Stimulated activated naive CD8-positive, alpha-beta T cell treated with anti-CD3 and anti-CD28 coated beads, Interleukin-15, Interleukin-2, amounts not matched to agents 100 U/mL and 50 U/mL, for 24 hours (primary cell): Measurements from ENCODE around the gene SSR4.
"Not testable (repeated sequence)": the region's sequence is repeated elsewhere in the genome, so short reads cannot be mapped to it uniquely, and the experiment has no call there.

ENCODE experiments used
- ATAC-seq: fragments of 150-1000 bp; cut with Tn5 transposase; one replicate; pipeline ENCODE4 v1.10.0; 2021
- DNase-seq: peaks from one replicate; pipeline ENCODE4 v3.0.0; 2021

Gene SSR4

DNA sequence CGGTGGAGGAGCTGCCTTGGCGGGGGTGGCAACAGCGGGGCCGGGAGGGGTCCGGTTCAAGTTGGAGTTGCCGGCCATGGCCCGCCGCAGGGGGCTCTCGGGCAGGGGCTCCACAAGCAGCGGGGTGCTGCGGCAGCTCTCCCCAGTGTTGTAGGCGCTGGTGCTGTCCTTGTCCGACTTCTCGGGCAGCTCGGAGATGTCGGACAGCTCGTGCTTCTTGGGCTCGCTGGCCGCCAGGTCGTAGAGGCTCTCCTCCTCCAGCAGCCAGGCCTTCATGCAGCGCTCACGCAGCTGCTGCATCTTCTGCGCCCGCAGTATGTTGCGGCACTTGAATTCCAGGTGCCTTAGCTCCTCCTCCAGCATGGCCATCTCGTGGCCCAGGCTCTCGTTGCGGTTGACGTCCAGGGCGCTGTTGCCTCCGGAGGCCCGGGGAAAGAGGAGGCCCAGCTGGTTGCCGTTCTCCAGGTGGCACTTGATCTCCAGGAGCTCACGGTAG lies 9.7 kb downstream of the SSR4 start:
- no peak for ATAC-seq

DNA sequence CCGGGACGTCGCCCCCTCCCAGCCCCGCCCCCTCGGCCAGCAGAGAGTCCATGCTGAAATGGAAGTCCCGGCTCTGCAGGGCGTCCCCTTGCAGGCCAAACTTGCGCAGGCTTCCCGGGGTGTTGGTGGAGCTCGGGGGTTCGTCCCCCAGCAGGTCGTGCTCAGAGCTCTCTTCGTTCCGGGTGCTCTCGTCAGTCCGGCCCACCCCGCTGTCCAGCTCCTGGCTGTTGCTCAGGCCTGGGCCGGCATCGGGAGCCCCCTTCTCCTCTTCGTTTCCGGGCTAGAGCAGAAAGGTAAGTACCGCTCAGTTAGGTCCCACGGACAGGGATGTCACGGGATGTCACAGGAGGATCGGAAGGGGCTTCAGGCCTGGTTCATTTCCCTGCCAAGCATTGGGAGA lies 10.2 kb downstream of the SSR4 start:
- no peak for DNase-seq
- no peak for ATAC-seq

More for the DNA sequence above, 9.7 kb downstream of the SSR4 start:
- no peak for DNase-seq

DNA sequence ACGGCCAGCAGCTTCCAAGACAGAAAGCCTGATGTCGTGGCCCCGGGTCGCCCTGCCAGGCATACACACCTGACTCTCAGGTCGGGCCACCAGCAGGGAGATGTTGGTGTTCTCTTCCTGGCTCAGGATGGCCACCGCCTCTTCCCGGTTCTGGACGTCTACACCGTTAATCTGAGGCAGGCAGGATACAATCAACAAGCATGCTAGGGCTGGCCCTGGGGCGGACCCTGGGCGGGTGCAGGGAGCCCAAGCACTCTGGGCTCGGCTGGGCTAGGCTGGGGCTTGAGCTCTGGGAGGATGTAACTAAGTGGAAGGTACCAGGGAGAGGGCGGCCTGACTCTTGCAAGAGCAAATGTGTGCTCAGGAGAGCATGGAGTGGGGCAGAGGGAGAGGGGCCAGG lies 11.0 kb downstream of the SSR4 start:
- DNase-seq (no peak), ATAC-seq (no peak)

DNA sequence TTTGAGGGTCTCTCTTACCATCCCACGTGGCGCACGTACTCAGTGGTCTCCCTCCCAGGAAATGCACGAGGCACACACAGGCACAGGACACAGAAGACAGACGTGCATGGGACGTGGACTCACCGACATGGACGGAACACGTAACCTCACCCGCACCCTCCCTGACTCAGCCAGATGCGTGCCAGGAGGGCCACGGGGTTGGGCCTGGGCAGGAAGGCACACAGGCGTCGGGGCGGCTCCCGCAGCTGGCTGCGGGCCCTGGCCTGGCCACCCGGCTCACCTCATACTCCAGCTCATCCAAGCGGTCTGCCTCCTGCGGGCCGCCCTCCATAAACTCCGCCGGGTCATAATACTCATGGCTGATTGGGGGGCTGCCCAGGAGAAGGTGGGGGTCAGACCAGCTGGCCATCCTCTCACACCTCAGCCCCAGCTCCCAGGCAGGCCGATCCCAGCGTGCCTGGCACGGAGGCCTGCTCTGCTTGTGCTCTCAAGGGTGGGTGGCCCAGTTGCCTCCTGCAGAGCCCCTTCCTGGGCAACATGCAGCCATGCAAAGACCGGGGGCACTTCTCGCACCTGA lies 12.6 kb downstream of the SSR4 start:
- DNase-seq (no peak), ATAC-seq (no peak)

DNA sequence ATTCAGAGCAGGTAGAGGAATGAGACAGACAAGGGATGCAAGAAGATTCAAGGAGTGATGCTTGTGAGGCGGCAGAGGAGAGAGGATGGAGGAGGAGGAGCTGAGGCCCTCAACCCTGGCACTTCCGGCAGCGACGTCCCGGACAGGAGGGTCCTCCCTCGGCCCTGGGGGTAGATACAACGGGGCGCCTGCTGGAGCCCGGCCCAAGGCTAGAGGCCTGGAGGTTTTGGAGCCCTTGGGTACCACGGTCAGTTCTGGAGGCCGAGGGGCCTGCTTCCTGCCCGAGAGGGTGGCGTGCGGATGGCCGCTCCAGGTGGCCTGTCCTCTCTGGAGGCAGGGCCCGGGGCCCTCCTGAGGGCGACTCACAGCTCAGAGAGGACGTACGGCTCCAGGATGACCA lies 13.5 kb downstream of the SSR4 start:
- ATAC-seq (no peak), DNase-seq (no peak)

DNA sequence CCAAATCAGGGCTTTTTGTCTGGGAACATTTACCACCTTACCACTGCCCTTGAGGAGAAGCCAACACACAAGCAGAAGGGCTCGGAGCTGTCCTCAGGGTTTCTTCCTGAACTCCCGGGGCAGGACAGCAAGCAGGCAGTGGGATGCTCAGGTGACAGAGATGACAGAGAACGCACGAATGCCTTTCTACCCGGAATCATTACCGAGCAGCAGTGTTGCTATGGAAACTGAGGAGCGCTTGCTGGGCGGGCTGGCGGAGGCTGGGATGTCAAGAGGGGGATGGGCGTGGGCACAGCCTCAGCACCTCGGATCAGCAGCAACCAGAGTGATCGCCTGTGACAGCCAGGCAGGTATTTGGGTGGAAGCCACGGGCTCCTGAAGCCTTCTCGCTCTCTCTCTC lies 17.8 kb downstream of the SSR4 start:
- DNase-seq (no peak), ATAC-seq (no peak)

DNA sequence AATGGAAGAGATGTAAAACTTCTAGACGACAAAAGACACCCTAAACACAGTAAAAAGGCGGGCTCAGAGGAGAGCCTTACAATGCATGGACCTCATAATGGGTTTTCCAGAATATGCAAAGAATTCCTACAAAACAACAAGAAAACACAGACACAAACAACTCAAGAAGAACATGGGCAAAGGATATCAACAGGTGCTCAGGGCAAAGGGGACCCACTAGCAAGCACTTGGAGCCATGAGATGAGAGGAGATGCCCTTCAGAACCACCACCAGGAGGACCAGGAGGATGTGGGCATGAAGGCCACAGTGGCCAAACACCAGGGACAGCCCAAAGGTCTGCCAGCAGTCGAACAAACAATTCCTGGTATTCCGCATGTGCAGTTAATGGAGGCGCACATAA lies 18.7 kb downstream of the SSR4 start:
- DNase-seq = no peak
- ATAC-seq = no peak

DNA sequence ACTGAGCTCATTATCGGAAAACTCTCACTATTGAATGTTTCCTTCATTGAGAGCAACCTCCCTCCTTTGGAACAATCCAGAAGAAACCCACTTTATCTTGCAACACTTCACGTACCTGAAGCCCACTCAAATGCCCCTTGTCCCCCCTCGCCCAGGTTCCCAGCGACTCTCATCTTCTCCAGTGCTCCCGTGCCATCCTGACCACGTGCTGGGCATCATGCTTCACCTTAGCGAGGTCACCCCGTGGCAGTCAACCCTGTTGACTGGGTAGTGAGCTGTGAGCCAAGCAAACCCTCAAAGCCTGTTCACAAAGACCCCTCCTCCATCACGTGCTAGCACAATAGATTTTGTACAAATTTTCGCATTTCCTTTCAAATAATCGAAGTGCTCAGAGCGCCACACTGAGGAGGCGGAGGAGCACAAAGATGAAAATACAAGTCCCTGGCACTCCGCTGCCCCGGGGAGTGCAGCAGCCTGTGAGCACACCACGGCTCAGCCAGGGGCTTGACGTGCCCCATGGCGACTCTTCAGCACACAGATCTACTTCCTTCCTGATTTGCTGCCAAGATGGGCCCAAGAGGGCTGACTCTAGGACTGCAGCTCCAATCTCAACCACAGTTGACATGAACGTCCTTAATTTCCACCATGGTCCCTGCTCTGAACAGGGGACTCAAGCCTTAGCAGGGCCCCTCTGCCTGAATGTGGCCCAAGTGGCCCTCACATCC lies 20.3 kb downstream of the SSR4 start:
- DNase-seq (no peak), ATAC-seq (no peak)

DNA sequence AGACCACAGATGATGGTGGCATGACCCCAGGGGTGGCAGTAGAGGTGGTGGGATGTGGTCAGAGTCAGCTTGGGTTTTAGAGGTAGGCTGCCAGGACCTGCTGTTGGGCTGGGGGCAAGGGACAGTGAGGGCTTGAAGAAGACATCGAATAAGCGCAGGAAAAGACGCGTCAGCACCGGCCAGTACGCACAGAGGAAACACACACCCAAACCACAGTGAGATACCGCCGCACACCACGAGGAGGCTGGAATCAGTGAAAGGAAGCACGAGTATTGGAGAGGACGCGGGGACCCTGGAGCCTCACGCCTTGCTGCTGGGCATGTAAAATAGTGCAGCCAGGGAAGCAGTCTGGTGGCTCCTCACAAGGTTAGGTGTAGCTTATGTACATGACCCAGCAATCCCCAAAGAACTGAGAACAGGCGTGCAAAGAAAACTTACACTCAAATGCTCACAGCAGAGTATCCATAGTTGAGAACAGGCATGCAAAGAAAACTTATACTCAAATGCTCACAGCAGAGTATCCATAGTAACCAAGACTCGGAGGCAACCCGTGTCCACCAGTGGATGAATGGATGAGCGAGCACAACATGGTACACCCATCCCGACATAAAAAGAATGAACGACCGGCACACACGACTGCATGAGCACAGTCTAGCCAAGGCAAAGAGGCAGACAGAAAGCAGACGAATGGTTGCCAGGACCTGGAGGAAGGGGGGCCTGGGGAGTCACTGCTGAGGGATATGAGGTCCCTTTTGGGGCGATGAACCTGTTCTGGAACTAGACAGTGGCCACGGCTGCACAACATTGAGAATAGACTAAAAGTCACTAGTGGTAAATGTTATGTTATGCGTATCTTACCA lies 22.6 kb downstream of the SSR4 start:
- peak; percentile 25 for DNase-seq
- peak; percentile 34 for ATAC-seq

DNA sequence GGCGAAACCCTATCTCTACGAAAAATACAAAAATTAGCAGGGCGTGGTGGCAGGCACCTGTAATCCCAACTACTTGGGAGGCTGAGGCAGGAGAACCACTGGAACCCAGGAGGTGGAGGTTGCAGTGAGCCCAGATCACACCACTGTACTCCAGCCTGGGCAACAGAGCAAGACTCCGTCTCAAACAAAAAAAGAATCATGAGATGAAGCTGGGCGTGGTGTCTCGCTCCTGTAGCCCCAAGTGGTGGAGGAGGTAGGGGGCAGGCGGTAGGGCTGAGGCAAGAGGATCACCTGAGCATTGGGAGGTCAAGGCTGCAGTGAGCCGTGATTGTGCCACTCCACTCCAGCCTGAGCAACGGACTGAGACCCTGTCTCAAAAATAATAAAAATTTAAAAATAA lies 23.6 kb downstream of the SSR4 start:
- not testable (repeated sequence) for ATAC-seq, DNase-seq

DNA sequence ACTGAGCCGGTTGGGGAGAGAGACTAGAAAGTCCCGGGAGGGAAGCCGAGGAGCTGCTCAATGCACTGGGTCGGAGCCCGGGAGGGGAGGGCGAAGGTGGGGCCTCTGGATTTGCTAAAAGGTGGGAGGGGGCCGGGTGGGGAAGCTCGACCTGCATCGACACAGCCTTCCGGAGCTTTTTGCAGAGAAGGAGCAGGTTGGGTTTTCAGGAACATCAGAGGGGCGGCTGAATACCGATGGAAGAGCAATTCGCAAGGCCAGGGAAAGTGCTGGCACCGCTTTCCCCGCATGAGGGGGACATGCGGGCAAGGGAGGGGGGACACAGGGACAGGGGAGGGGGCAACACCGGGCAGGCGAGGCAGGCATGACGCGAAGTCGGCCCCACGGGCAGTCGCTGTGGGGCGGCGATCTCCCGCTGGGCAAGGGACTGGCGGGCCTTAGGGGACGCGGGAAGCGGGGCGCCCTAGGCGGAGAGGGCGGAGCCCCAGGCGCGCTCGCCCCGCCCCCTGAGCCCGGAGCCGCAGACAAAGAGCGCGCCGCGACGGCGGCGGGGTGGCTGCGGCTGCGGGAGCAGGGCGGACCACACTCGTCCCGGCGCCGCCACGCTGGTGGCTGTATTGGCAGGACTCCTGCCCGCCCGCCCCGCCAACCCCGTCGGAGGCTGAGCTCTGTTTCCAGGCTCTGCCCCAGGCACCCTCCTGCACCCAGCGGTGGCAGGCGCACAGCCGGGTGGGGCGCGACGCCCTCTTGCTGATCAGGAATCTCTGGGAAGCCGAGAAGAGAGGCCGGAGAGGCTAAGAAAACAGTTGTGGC lies 24.3 kb downstream of the SSR4 start:
- peak; percentile 59 for DNase-seq
- peak; percentile 66 for ATAC-seq

DNA sequence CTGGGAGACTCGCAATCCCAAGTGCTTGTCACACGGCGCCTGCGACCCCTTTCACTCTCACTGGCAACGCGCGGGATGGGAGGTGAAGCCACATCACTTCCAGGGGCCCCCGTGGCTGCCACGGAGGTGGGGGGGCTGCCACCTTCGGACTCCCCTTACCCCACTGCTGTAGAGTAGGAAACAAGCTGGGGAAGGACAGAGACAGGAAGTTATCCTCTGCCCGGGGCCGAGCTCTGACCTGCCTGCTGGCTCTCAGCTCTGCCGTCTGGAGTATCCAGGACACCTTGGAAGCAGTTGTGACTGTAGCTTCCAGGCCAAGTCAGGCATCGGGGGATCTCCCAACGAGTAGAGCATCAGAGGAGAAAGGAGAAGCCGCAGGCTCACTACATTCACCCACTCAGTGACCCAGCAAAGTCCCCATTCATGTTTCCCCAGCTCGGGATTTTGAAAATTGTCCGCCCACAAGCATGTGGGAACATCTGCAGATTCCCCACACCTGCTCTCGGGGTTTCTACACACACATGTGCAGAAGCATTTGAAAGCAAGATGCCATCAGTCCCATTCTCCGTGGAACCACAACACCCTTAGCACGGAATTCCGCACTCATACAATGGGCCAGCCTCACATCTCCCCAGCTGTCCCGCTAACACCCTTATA lies 25.0 kb downstream of the SSR4 start:
- no peak for DNase-seq
- ATAC-seq = no peak

DNA sequence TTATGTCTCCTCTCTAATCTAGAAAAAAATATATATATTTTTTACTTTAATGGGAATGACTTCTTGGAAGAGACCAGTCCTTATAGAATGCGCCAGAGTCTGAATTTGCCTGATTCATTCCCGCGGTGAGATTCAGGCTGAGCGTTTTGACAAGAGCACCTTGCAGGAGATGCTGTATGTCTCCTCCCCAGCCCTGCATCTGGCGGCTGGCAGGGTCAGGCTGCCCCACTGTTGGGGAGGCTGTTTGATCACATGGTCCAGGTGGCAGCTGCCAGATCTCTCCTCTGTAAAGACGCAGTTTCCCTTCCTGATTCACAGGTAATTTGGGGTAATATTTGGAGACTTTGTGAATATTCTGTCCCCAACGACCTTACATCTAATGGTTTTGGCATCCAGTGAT lies 26.1 kb downstream of the SSR4 start:
- DNase-seq = no peak
- no peak for ATAC-seq

DNA sequence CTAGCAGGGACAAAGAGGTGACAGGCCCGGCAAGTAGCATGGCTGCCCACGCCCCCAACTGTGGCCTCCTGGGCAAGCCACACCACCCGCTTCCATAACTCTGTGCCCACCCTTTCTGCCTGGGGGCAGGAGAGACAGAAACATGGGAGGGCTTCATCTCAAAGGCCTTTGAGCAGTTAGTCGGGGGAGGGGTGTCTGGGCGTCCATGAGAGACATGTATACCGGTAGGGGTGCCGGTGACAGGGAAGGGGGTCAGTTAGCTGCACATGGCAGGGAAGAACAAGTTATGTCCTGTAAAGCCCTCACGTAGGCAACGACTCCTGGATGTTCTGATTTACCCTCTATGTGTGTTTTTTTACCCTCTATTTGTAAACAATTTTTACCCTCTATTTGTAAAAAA lies 26.6 kb downstream of the SSR4 start:
- no peak for ATAC-seq

DNA sequence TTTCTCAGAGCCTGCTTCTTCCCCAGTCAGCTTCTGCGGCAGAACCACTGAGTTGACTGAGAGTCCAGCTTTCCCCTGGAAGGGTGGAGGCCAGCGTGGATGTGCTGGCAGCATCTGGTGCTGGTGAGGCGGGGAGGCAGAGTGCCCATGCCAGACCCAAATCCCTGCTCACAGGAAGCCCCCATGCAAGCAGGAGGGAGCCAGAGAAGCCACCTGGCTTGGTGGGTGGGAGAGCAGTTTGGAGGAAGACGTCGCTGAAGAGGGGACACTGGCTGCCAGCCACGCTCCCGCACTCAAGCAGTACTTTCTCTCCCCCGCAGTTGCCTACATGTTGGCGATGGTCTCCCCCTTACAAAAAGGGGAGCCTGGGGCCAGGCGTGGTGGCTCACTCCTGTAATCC lies 29.9 kb downstream of the SSR4 start:
- ATAC-seq = no peak
- DNase-seq = no peak

More for the DNA sequence above, 26.6 kb downstream of the SSR4 start:
- no peak for DNase-seq

DNA sequence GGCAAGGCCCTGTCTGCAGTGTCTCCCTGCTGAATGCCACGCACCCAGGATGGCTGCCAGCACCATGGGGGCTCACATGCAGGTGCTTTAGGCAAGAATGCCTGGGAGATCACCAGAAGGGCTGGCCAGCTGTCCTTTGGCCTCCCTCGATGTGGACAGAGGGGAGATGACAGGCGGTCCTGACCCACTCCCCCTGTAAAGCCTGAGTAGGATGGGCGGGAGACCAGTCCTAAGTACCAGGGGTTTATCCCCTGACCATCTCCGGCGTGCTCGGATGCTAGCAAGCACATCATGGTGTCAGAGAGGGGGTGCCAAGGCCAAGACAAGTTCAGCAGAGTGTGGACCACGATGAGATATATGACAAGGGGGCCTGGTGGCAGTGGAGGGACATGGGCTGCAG lies 30.6 kb downstream of the SSR4 start:
- ATAC-seq = no peak
- no peak for DNase-seq

DNA sequence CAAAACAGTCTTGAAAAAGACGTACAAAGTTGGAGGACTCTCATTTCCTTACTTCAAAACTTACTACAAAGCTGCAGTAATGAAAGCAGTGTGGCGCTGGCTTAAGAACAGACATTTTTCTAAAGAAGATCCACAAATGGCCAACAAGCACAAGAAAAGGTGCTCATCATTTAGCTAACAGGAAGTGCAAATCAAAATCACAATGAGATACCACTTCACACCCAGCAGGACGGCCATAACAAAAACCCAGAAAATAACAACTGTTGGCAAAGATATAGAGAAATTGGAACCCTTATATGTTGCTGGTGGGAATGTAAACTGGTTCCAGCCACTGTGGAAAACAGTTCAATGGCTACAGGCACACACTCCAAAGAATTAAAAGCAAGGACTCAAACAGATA lies 32.5 kb downstream of the SSR4 start:
- DNase-seq (no peak), ATAC-seq (no peak)

DNA sequence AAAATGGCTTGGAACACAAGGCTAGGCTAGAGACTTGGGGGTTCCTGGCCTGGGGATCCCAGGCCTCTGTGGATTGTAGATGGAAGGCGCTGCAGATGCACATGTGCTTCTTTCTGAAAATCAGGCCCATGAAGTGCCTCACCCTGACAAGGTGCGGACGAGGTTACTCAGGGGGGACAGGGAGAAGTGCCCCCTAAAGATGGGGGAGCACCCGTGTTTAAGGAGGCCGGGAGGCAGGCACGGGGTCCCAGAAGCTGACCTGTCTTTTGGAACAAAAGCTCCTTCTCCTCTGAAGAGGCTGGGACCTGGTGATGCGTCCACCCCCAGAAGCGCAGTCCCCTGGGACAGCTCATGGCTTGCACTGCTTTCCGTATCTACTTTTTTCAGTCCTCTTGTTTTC lies 33.4 kb downstream of the SSR4 start:
- ATAC-seq = no peak

DNA sequence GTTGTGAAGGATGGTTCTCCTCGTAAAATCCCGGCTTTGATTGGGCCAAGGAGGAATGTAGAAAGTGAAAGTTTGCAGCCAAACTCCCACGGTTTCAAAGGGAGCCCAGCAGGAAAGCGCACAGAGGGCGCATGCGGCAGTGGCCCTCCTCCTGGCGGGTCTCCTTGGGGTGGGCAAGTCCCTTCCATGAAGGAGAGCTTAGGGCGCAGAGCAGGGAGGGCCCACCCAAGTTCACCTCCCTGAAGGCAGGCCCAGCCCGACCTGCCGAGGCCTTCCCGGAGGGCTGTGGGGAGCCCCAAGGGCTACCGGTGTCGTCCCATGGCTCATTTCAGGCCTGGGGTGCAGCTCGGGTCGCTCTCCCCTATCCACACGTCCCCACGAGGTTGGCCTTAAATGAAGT lies 33.8 kb downstream of the SSR4 start:
- no peak for ATAC-seq
- no peak for DNase-seq

More for the DNA sequence above, 33.4 kb downstream of the SSR4 start:
- no peak for DNase-seq

DNA sequence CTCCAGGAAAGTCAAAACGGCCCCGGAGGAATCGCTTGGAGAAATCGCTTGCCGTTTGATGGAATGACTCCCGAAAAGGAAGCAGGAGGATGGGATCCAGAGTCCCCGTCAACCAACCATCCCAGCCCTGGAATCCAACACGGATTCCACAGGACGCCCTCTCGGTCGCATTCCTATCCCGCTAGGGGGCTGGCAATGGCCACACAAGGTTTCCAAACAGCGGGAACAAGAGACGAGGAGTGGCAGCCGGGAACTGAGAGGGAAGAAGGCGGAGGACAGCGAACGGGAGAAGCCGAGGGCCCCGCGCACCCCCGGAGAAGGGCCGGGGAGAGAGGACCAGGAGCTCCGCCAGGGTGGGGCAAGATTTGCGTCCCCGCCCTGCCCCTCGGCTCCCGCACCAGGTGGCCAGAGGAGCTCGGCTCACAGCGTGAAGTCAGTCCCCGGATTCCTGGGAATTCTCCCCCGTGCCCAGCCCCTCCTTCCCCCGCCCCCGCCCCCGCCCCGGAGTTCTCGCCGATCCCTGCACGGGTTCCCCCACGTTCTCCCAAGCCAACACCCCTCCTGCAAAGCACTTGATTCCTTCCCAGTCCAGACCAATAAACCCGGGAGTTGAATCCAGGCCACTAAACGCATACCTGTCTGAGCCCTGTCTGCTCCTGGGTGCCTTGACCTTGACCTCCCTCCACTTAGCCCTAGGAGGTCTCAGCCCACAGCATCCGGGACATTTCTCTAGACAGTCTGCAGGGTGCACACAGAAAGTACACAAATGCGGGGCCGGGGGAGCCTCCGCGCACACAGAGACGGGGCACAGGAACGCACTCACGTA lies 34.5 kb downstream of the SSR4 start:
- DNase-seq (no peak), ATAC-seq (no peak)

DNA sequence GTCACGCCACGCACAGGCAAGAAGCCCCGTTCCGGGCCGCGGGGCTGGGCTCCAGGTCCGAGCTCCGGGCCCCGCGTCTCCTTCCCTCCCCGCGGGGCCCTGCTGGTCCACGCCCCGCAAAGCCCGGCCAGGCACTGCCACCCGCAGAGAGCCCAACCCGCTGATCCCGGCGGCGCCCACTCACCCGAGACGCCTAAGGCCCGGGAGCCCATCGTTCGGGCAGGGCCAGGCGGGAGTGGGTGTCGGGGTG lies 35.0 kb downstream of the SSR4 start:
- ATAC-seq = no peak
- DNase-seq = no peak
